OCI-LY3 (cell line): Measurements from ENCODE around the gene CWC25.

Source experiments
- H2AFZ ChIP-seq: fragments of 200-600, 300-600 bp; shearing (Covaris generic); 2 replicates; pipeline ENCODE4 v1.6.0; 2014; ENCODE audit warnings: antibody characterized with exemption, low read depth, low read length
- H3K27ac ChIP-seq: fragments of 200-600, 300-600 bp; sonication (generic); 2 replicates; pipeline ENCODE4 v1.5.1; 2014; ENCODE audit warnings: mild to moderate bottlenecking, low read length, moderate library complexity, mixed read lengths
- H3K27me3 ChIP-seq: fragments of 200-600, 300-600 bp; sonication (generic); 2 replicates; pipeline ENCODE4 v1.6.1; 2014; ENCODE audit warnings: low read depth, low read length, mixed read lengths
- H3K36me3 ChIP-seq: fragments of 200-600, 300-600 bp; sonication (generic); replicated peaks from 2 replicates; pipeline ENCODE3; 2014; ENCODE audit warnings: low read depth, low read length, mixed read lengths
- H3K4me1 ChIP-seq: fragments of 300-600, 200-600 bp; sonication (generic); 2 replicates; pipeline ENCODE4 v1.6.1; 2014; ENCODE audit warnings: low read length, mixed read lengths
- H3K4me2 ChIP-seq: fragments of 200-600, 300-600 bp; sonication (generic); 2 replicates; pipeline ENCODE4 v1.6.1; 2014; ENCODE audit warnings: low read length, mixed read lengths
- H3K4me3 ChIP-seq: fragments of 300-600, 200-600 bp; sonication (generic); 2 replicates; pipeline ENCODE4 v1.5.1; 2014; ENCODE audit warnings: antibody characterized with exemption, mild to moderate bottlenecking, low read length, moderate library complexity
- H3K79me2 ChIP-seq: fragments of 300-600, 200-600 bp; shearing (Covaris generic); 2 replicates; pipeline ENCODE4 v1.6.1; 2014; ENCODE audit warnings: mild to moderate bottlenecking, low read length, mixed read lengths
- H3K9ac ChIP-seq: fragments of 300-600, 200-600 bp; shearing (Covaris generic); 2 replicates; pipeline ENCODE4 v1.6.0; 2014; ENCODE audit warnings: mild to moderate bottlenecking, low read length, moderate library complexity
- H3K9me3 ChIP-seq: fragments of 200-600, 300-600 bp; shearing (Covaris generic); 2 replicates; pipeline ENCODE4 v1.6.1; 2014; ENCODE audit warnings: low read length, mixed read lengths; ENCODE audit not compliant: insufficient read depth
- H4K20me1 ChIP-seq: fragments of 200-600, 300-600 bp; sonication (generic); 2 replicates; pipeline ENCODE4 v1.6.1; 2016; ENCODE audit warnings: low read length, mixed read lengths; ENCODE audit not compliant: insufficient read depth
- CTCF ChIP-seq: fragments of 200-600, 300-600 bp; sonication (generic); IDR thresholded peaks from 2 replicates; pipeline ENCODE4 v1.5.1; 2014; ENCODE audit warnings: antibody characterized with exemption, low read length, low read depth
- EZH2phosphoT487 ChIP-seq: fragments of 200-600 bp; shearing (Covaris generic); IDR thresholded peaks from 2 replicates; pipeline ENCODE4 v1.6.1; 2018; ENCODE audit warnings: antibody characterized with exemption, mixed run types, low read depth

CWC25 gene

GRCh38 chr17:38773258-38773657, 51.9 kb downstream of the CWC25 start:
- Histone ChIP-seq H3K9ac (no peak overlapping the region), H3K79me2 (no peaks in the 10 kb centered on the region), H2AFZ (no peak overlapping the region), H4K20me1 (no peaks in the 10 kb centered on the region), H3K36me3 (peaks cover 24% of the 10 kb centered on the region), H3K9me3 (no peaks in the 10 kb centered on the region), H3K27ac (no peak overlapping the region), H3K4me3 (no peak overlapping the region), H3K4me1 (no peaks in the 10 kb centered on the region), H3K27me3 (no peaks in the 10 kb centered on the region), H3K4me2 (no peak overlapping the region)
- no peak for TF ChIP-seq CTCF
- TF ChIP-seq EZH2phosphoT487: no peak

- H3K4me2 ChIP-seq: no peak overlapping the region
- H3K27ac ChIP-seq: no peak overlapping the region
- no peaks in the 10 kb centered on the region for H4K20me1 ChIP-seq
- TF ChIP-seq CTCF (no peak), EZH2phosphoT487 (no peak)
- H3K36me3 ChIP-seq: peaks cover 46% of the 10 kb centered on the region
- H3K4me1 ChIP-seq: no peaks in the 10 kb centered on the region
- H3K9me3 ChIP-seq: no peaks in the 10 kb centered on the region
- no peaks in the 10 kb centered on the region for H3K79me2 ChIP-seq
- no peak overlapping the region for H3K9ac ChIP-seq
- H2AFZ ChIP-seq: no peak overlapping the region
- no peak overlapping the region for H3K4me3 ChIP-seq
- no peaks in the 10 kb centered on the region for H3K27me3 ChIP-seq
Observed at GRCh38 chr17:38768417-38768816, 56.7 kb downstream of the CWC25 start.

GRCh38 chr17:38766341-38766740, 58.8 kb downstream of the CWC25 start:
- Histone ChIP-seq H2AFZ (no peak overlapping the region), H3K9ac (no peak overlapping the region), H3K4me2 (no peak overlapping the region), H3K27me3 (no peaks in the 10 kb centered on the region), H3K9me3 (no peaks in the 10 kb centered on the region), H3K27ac (no peak overlapping the region), H3K36me3 (peaks cover 54% of the 10 kb centered on the region), H3K4me1 (no peaks in the 10 kb centered on the region), H4K20me1 (no peaks in the 10 kb centered on the region), H3K4me3 (no peak overlapping the region), H3K79me2 (no peaks in the 10 kb centered on the region)
- TF ChIP-seq EZH2phosphoT487: no peak

- Histone ChIP-seq H2AFZ (no peak overlapping the region), H3K9me3 (no peaks in the 10 kb centered on the region), H3K4me2 (no peak overlapping the region), H3K27ac (no peak overlapping the region), H3K27me3 (no peaks in the 10 kb centered on the region), H3K36me3 (peaks cover 53% of the 10 kb centered on the region), H3K9ac (no peak overlapping the region), H4K20me1 (no peaks in the 10 kb centered on the region), H3K4me1 (no peaks in the 10 kb centered on the region), H3K79me2 (no peaks in the 10 kb centered on the region), H3K4me3 (no peak overlapping the region)
- TF ChIP-seq CTCF (no peak), EZH2phosphoT487 (no peak)
Observed at GRCh38 chr17:38762231-38762630, 62.9 kb downstream of the CWC25 start.

GRCh38 chr17:38761612-38762011, 63.5 kb downstream of the CWC25 start:
- Histone ChIP-seq H3K4me2 (no peak overlapping the region), H3K27ac (no peak overlapping the region), H2AFZ (no peak overlapping the region), H4K20me1 (no peaks in the 10 kb centered on the region), H3K27me3 (no peaks in the 10 kb centered on the region), H3K79me2 (no peaks in the 10 kb centered on the region), H3K36me3 (peaks cover 48% of the 10 kb centered on the region), H3K4me3 (no peak overlapping the region), H3K4me1 (no peaks in the 10 kb centered on the region), H3K9me3 (no peaks in the 10 kb centered on the region), H3K9ac (no peak overlapping the region)
- TF ChIP-seq CTCF (peak; percentile 46), EZH2phosphoT487 (no peak)
